Left lung (tissue), 10 donors: ENCODE results near the gene SIL1. TPM values are rescaled to one million over a fixed set of nuclear protein-coding genes. Genes with fewer than 3 reads are reported as not detected.

ENCODE experiments used
- ATAC-seq: fragments of 200-7000 bp; cut with Tn5 transposase; one replicate; pipeline ENCODE4 v1.9.1; 2020; ENCODE audit warnings: moderate library complexity
- DNase-seq, 4 donors: peaks; one replicate each; pipeline ENCODE4 v3.0.0-alpha.2; 2013 to 2020
- H3K27ac ChIP-seq, 2 donors: fragments of 200-600 bp; sonication (generic) in 1 of 2; one replicate each; pipeline versions ENCODE4 v1.5.0 to v1.8.0; 2020 to 2021
- H3K27me3 ChIP-seq, 2 donors: fragments of 200-600 bp; sonication (generic) in 1 of 2; one replicate each; pipeline versions ENCODE4 v1.5.0 to v1.8.0; 2020 to 2021
- H3K36me3 ChIP-seq, 2 donors: fragments of 200-600 bp; sonication (generic) in 1 of 2; one replicate each; pipeline versions ENCODE4 v1.5.0 to v1.8.0; 2020 to 2021
- H3K4me1 ChIP-seq, 2 donors: fragments of 200-600 bp; one replicate each; pipeline ENCODE4 v1.8.0; 2021
- H3K4me3 ChIP-seq, 2 donors: fragments of 200-600 bp; sonication (generic) in 1 of 2; one replicate each; pipeline versions ENCODE4 v1.5.0 to v1.8.0; 2020 to 2021; ENCODE audit warnings: mild to moderate bottlenecking in 1 of 2
- H3K9me3 ChIP-seq, 2 donors: fragments of 200-600 bp; sonication (generic) in 1 of 2; one replicate each; pipeline versions ENCODE4 v1.5.0 to v1.8.0; 2020 to 2021
- CTCF ChIP-seq, 2 donors: fragments of 200-600 bp; sonication (generic) in 1 of 2; IDR thresholded peaks; one replicate each; pipeline versions ENCODE4 v1.5.0 to v1.8.0; 2021; ENCODE audit warnings: antibody characterized with exemption in 2 of 2
- intact Hi-C, 2 donors: fragments of 100-400 bp; cut with DNase I; formaldehyde crosslinking; loops; one replicate each; pipeline versions ENCODE4 v1.11.2 to v1.14.2; 2022
- polyA plus RNA-seq, 6 donors: library from polyadenylated mRNA; unstranded; fragments of 120-200 nt; gene quantifications; one replicate each; pipeline ENCODE4 v1.2.1, GENCODE V29; 2013; ENCODE audit not compliant: insufficient read length in 6 of 6
- total RNA-seq, 2 donors: library from RNA; stranded (reverse); fragmentation: NEBNext Ultra II Directional; extraction: Animal tissue kit (Norgen Biotek cat#: 25700); gene quantifications; one replicate each; pipeline ENCODE4 v1.2.1, GENCODE V29; 2021
- donor health status: DM: no; HTN: yes; CAD: no.
- donor health status: DM: no; HTN: no; CAD: no.

Gene SIL1
- total and polyA plus RNA-seq, 8 donors: 28.8 to 71.7 (median 37.3) TPM

GRCh38 chr5:138949223-138949574 is 249.0 kb downstream of the SIL1 start:
- intact Hi-C loops: no loop called here
- Histone ChIP-seq H3K27ac (no peak overlapping the region), H3K36me3 (peaks cover 0 to 25% of the 10 kb centered on the region in 2 donors), H3K4me1 (peaks cover 18 to 19% of the 10 kb centered on the region in 2 donors), H3K27me3 (no peaks in the 10 kb centered on the region), H3K4me3 (no peak overlapping the region), H3K9me3 (no peaks in the 10 kb centered on the region)
- TF ChIP-seq CTCF (IDR thresholded peaks at IDR 0.05): no peak
- ATAC-seq: no peak
- peak in 1 of 4 donors; percentile 42 for DNase-seq

GRCh38 chr5:138948471-138949222 is 249.5 kb downstream of the SIL1 start:
- Histone ChIP-seq H3K36me3 (peaks cover 0 to 25% of the 10 kb centered on the region in 2 donors), H3K27me3 (no peaks in the 10 kb centered on the region), H3K9me3 (no peaks in the 10 kb centered on the region), H3K27ac (no peak overlapping the region), H3K4me3 (no peak overlapping the region), H3K4me1 (peaks cover 13 to 14% of the 10 kb centered on the region in 2 donors)
- no peak for TF ChIP-seq CTCF (IDR thresholded peaks at IDR 0.05)
- ATAC-seq: no peak
- DNase-seq: peak in 1 of 4 donors; percentile 61
- intact Hi-C loops: no loop called here

- intact Hi-C loops: no loop called here
Observed at GRCh38 chr5:138947780-138948179, 250.4 kb downstream of the SIL1 start.

GRCh38 chr5:138946831-138947560 is 251.2 kb downstream of the SIL1 start:
- Histone ChIP-seq H3K27ac (no peak overlapping the region), H3K4me3 (no peak overlapping the region), H3K27me3 (no peaks in the 10 kb centered on the region), H3K9me3 (no peaks in the 10 kb centered on the region), H3K36me3 (peaks cover 0 to 25% of the 10 kb centered on the region in 2 donors), H3K4me1 (peaks cover 0 to 3% of the 10 kb centered on the region in 2 donors)
- ATAC-seq (no peak), DNase-seq (peak in 1 of 4 donors; percentile 54)
- no peak for TF ChIP-seq CTCF (IDR thresholded peaks at IDR 0.05)
- intact Hi-C loops: no loop called here

More at GRCh38 chr5:138947780-138948179, 250.4 kb downstream of the SIL1 start:
- Histone ChIP-seq H3K4me3 (no peak overlapping the region), H3K27ac (no peak overlapping the region), H3K27me3 (no peaks in the 10 kb centered on the region), H3K9me3 (no peaks in the 10 kb centered on the region), H3K4me1 (peaks cover 4 to 6% of the 10 kb centered on the region in 2 donors), H3K36me3 (peaks cover 0 to 25% of the 10 kb centered on the region in 2 donors)
- no peak for ATAC-seq
- DNase-seq: no peak
- no peak for TF ChIP-seq CTCF (IDR thresholded peaks at IDR 0.05)

- intact Hi-C loops: no loop called here
- ATAC-seq: no peak
- Histone ChIP-seq H3K36me3 (peaks cover 0 to 25% of the 10 kb centered on the region in 2 donors), H3K27me3 (no peaks in the 10 kb centered on the region), H3K27ac (no peak overlapping the region), H3K9me3 (no peaks in the 10 kb centered on the region), H3K4me1 (peaks cover 0 to 3% of the 10 kb centered on the region in 2 donors), H3K4me3 (no peak overlapping the region)
- no peak for TF ChIP-seq CTCF (IDR thresholded peaks at IDR 0.05)
- peak in 1 of 4 donors; percentile 63 for DNase-seq
Observed at GRCh38 chr5:138946241-138946623, 251.9 kb downstream of the SIL1 start.
